ENCODE results near the gene HCN2.

DNA sequence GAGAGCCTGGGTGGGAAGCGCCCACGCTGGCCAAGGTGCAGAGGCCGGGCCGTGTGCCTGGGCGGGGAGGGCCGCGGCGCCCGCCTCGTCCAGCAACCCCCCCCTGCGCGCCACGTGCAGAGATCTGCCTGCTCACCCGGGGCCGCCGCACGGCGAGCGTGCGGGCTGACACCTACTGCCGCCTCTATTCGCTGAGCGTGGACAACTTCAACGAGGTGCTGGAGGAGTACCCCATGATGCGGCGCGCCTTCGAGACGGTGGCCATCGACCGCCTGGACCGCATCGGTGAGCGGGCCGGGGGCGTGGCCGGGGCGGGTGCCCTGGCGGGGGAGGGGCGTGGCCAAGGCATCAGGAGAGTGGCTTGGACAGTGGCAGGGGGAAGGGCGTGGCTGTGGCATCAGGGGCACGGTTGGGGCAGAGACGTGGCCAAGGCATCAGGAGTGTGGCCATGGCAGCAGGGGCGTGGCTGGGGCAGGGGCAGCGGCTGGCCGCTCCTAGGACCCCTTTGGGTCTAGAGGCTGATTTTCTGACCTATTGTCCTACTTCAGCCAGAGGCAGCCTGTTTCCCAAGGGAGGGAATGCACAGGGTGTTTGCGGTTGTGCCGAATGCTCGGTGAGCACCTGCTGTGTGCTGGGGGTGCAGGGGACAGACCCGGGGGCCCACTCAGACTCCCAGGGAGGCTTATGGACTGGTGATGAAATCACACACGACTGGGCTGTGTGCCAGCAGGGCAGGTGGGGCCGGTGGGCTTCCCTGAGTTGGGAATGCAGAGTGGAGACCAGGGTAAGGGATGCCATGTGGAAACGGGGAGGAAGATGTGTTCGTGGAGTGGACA is 24.3 kb downstream of the HCN2 start:
- TF ChIP-seq, protein P1, sequence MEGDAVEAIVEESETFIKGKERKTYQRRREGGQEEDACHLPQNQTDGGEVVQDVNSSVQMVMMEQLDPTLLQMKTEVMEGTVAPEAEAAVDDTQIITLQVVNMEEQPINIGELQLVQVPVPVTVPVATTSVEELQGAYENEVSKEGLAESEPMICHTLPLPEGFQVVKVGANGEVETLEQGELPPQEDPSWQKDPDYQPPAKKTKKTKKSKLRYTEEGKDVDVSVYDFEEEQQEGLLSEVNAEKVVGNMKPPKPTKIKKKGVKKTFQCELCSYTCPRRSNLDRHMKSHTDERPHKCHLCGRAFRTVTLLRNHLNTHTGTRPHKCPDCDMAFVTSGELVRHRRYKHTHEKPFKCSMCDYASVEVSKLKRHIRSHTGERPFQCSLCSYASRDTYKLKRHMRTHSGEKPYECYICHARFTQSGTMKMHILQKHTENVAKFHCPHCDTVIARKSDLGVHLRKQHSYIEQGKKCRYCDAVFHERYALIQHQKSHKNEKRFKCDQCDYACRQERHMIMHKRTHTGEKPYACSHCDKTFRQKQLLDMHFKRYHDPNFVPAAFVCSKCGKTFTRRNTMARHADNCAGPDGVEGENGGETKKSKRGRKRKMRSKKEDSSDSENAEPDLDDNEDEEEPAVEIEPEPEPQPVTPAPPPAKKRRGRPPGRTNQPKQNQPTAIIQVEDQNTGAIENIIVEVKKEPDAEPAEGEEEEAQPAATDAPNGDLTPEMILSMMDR (IDR thresholded peaks at IDR 0.05) = no peak
- no peak for TF ChIP-seq POLR2A (IDR thresholded peaks at IDR 0.05)
